Sigmoid colon (tissue), 7 donors: ENCODE measurements around the gene GRM8. TPM values are rescaled to one million over a fixed set of nuclear protein-coding genes. Genes with fewer than 3 reads are reported as not detected.

Source experiments
- DNase-seq: peaks from one replicate; pipeline ENCODE4 v3.0.0-alpha.2; 2019
- H3K27ac ChIP-seq, 4 donors: fragments of 200-600 bp; sonication (generic); one replicate each; pipeline ENCODE4 v1.5.1; 2016 to 2019; ENCODE audit warnings: mild to moderate bottlenecking in 1 of 4
- H3K27me3 ChIP-seq, 3 donors: fragments of 200-600 bp; sonication (generic); one replicate each; pipeline ENCODE4 v1.5.1; 2019; ENCODE audit warnings: mild to moderate bottlenecking in 1 of 3
- H3K36me3 ChIP-seq, 4 donors: fragments of 200-600 bp; sonication (generic); one replicate each; pipeline ENCODE4 v1.5.1; 2016 to 2019
- H3K4me1 ChIP-seq, 4 donors: fragments of 200-600 bp; sonication (generic); one replicate each; pipeline ENCODE4 v1.5.1; 2017 to 2019
- H3K4me3 ChIP-seq, 4 donors: fragments of 200-600 bp; sonication (generic); one replicate each; pipeline ENCODE4 v1.5.1; 2017 to 2019; ENCODE audit warnings: mild to moderate bottlenecking in 2 of 4, moderate library complexity in 1 of 4
- H3K9me3 ChIP-seq, 4 donors: fragments of 200-600 bp in 3 of 4; sonication (generic) in 3 of 4; one replicate each; pipeline versions ENCODE4 v1.5.1 to v1.6.1; 2013 to 2019
- EP300 ChIP-seq, 4 donors: sonication (generic); formaldehyde crosslinking; IDR thresholded peaks; one replicate each; pipeline ENCODE4 v1.6.1; 2017; ENCODE audit warnings: antibody characterized with exemption in 4 of 4
- POLR2A ChIP-seq, 2 donors: fragments of 450-650 bp; IDR thresholded peaks; one replicate each; pipeline ENCODE4 v1.6.1; 2016; ENCODE audit warnings: antibody characterized with exemption in 2 of 2, mild to moderate bottlenecking in 2 of 2, moderate library complexity in 2 of 2
- POLR2AphosphoS5 ChIP-seq, 4 donors: sonication (generic); formaldehyde crosslinking; IDR thresholded peaks; one replicate each; pipeline ENCODE4 v1.6.1; 2017; ENCODE audit warnings: antibody characterized with exemption in 4 of 4
- WGBS, 2 donors: extraction: QIAGEN DNeasy Blood & Tissue Kit; methylation state at CpG; one replicate each; pipeline ENCODE4 v1.1.7; 2013; 5-methylcytosine and 5-hydroxymethylcytosine counted together
- intact Hi-C: fragments of 100-400 bp; cut with DNase I; formaldehyde crosslinking; loops from one replicate; pipeline ENCODE4 v1.15.1; 2023
- polyA plus RNA-seq, 3 donors: library from polyadenylated mRNA; stranded (reverse); fragments of 200-250 nt; gene quantifications; one replicate each; pipeline ENCODE4 v1.2.3, GENCODE V29; 2013
- total RNA-seq, 4 donors: library from RNA; depleted of rRNA; stranded (reverse); fragments of >200 nt; gene quantifications; one replicate each; pipeline ENCODE4 v1.1.0, GENCODE V29; 2016
- TF ChIP-seq, protein P1 (sequence below), 4 experiments: fragments of 450-650 bp in 3 of 4; fragments of 200-600 bp in 1 of 4; IDR thresholded peaks; one replicate each; pipeline ENCODE4 v1.5.1; 2016 to 2019; ENCODE audit warnings: antibody characterized with exemption in 4 of 4, mild to moderate bottlenecking in 3 of 4, moderate library complexity in 2 of 4
- donor health status: healthy with polysubstance abuse.
- donor health status: Bipolar disorder and iron deficiency.
- donor health status: healthy.

GRM8 gene
- total and polyA plus RNA-seq, 7 donors: 0.27 to 1.9 (median 0.55) TPM; not detected in 4

DNA sequence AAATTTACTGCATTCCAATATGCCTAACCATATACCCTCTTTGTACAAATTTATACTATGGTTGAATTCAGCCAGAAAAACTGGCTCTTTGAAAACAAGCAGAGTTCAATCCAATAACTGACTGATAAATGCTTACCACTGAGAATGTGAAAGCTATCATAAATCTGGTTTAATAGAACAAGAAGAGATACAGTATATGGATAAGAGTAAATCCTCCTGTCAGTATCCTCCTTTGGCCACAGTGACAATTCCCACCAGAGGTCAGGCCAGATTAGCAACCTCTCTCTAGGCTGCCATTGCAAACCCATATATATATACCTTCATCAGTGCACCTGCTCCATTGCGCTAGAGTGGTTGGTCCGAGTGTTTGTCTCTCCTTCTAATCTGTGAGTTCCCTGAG, 647.2 kb downstream of the GRM8 start:
- no peak for DNase-seq
- Histone ChIP-seq H3K4me1 (no peaks in the 10 kb centered on the region), H3K36me3 (no peaks in the 10 kb centered on the region), H3K4me3 (no peak overlapping the region), H3K9me3 (no peaks in the 10 kb centered on the region), H3K27me3 (no peaks in the 10 kb centered on the region), H3K27ac (no peak overlapping the region)
- intact Hi-C loops: no loop called here
- 90 to 93% methylated on average over 2 of the region's 2 CpGs for WGBS, 2 donors
- no peak for TF ChIP-seq POLR2A (IDR thresholded peaks at IDR 0.05)

DNA sequence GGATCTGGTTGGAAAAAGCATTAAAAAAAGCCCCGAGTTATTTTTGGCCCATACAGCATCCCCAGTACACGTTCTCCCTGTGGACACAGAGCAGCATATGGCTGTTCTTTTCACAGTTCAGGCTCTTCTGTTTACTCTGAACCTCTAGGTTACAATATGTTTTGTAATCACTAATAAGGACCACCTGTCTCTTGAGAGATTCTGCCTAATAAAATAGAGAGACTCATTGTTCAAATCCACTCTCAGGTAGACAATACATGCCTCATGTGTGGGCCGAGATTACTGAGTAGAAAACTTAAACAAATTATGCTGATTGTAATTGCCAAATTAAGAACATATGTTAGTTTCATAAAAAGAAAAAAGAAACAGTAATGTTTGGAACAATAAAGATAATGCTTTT, 647.7 kb downstream of the GRM8 start:
- Histone ChIP-seq H3K4me3 (no peak overlapping the region), H3K9me3 (no peaks in the 10 kb centered on the region), H3K27me3 (no peaks in the 10 kb centered on the region), H3K4me1 (no peaks in the 10 kb centered on the region), H3K36me3 (no peaks in the 10 kb centered on the region), H3K27ac (no peak overlapping the region)
- TF ChIP-seq POLR2A (IDR thresholded peaks at IDR 0.05) (no peak), EP300 (IDR thresholded peaks at IDR 0.05) (no peak)
- TF ChIP-seq, protein P1, sequence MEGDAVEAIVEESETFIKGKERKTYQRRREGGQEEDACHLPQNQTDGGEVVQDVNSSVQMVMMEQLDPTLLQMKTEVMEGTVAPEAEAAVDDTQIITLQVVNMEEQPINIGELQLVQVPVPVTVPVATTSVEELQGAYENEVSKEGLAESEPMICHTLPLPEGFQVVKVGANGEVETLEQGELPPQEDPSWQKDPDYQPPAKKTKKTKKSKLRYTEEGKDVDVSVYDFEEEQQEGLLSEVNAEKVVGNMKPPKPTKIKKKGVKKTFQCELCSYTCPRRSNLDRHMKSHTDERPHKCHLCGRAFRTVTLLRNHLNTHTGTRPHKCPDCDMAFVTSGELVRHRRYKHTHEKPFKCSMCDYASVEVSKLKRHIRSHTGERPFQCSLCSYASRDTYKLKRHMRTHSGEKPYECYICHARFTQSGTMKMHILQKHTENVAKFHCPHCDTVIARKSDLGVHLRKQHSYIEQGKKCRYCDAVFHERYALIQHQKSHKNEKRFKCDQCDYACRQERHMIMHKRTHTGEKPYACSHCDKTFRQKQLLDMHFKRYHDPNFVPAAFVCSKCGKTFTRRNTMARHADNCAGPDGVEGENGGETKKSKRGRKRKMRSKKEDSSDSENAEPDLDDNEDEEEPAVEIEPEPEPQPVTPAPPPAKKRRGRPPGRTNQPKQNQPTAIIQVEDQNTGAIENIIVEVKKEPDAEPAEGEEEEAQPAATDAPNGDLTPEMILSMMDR (IDR thresholded peaks at IDR 0.05): no peak
- no peak for DNase-seq
- 60 to 71% methylated on average over 3 of the region's 3 CpGs for WGBS, 2 donors
- intact Hi-C loops: no loop called here

DNA sequence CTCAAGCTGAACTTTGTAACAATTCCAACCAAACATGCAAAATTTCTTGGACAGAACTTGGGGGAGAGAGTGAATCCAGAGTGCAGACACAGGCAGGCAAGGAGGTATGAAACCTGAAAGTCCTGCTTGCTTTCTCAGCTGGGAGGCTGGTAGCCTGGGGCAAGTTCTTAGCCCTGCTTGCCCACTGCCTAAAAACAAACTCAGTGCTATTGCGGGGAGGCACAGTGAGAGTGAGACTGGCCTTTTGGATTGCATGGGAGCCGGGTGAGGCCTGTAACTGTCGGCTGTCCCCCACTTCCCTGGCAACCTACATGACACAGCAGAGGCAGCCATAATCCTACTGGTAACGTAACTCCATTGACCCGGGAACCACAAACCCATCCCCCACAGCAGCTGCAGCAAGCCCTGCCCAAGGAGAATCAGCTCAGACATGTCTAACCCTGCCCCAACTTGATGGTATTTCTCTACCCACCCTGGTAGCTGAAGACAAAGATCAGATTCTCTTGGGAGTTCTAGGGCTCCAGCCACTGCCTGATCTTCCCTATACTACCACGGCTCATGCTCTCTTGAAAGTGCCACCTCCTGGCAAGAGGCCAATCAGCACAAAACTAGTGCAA, 663.6 kb downstream of the GRM8 start:
- intact Hi-C loops: no loop called here
- no peak for TF ChIP-seq POLR2A (IDR thresholded peaks at IDR 0.05)
- no peak for TF ChIP-seq POLR2AphosphoS5 (IDR thresholded peaks at IDR 0.05)
- TF ChIP-seq, protein P1 (IDR thresholded peaks at IDR 0.05): no peak
- no peak for TF ChIP-seq EP300 (IDR thresholded peaks at IDR 0.05)

DNA sequence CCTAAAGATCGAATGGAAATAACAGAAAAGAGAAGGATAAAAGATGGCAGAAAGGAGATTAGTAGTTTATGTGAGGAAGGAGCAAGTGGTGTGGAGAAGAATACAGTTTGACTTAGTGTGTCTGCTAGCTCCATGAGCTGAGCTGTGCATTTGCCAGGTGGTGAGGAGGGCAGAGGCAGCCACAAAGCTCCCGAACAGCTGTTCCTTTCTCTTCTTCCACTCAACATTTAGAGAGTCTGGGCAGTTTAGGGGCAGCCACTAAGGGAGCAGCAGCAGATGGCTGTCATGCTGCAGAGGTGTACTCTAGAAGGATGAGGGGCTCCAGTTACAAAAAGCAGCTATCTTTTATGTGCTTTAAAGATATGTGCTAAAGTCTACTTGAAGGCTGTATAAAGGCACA, 674.4 kb downstream of the GRM8 start:
- TF ChIP-seq, protein P1 (IDR thresholded peaks at IDR 0.05): no peak
- TF ChIP-seq POLR2AphosphoS5 (IDR thresholded peaks at IDR 0.05) (no peak), EP300 (IDR thresholded peaks at IDR 0.05) (no peak), POLR2A (IDR thresholded peaks at IDR 0.05) (no peak)
- intact Hi-C loops: no loop called here
- Histone ChIP-seq H3K27me3 (no peaks in the 10 kb centered on the region), H3K4me3 (no peak overlapping the region), H3K27ac (no peak overlapping the region), H3K4me1 (peaks cover 0 to 14% (median 9%) of the 10 kb centered on the region in 4 donors), H3K9me3 (no peaks in the 10 kb centered on the region), H3K36me3 (no peaks in the 10 kb centered on the region)
- WGBS, 2 donors: 76 to 78% methylated on average over 2 of the region's 2 CpGs
- no peak for DNase-seq

More for the DNA sequence above, 663.6 kb downstream of the GRM8 start:
- no peaks in the 10 kb centered on the region for H3K4me1 ChIP-seq
- 91 to 92% methylated on average over 6 of the region's 6 CpGs for WGBS, 2 donors
- H3K9me3 ChIP-seq: no peaks in the 10 kb centered on the region
- H3K4me3 ChIP-seq: no peak overlapping the region
- H3K27ac ChIP-seq: no peak overlapping the region
- no peak for DNase-seq
- H3K36me3 ChIP-seq: no peaks in the 10 kb centered on the region
- no peaks in the 10 kb centered on the region for H3K27me3 ChIP-seq

DNA sequence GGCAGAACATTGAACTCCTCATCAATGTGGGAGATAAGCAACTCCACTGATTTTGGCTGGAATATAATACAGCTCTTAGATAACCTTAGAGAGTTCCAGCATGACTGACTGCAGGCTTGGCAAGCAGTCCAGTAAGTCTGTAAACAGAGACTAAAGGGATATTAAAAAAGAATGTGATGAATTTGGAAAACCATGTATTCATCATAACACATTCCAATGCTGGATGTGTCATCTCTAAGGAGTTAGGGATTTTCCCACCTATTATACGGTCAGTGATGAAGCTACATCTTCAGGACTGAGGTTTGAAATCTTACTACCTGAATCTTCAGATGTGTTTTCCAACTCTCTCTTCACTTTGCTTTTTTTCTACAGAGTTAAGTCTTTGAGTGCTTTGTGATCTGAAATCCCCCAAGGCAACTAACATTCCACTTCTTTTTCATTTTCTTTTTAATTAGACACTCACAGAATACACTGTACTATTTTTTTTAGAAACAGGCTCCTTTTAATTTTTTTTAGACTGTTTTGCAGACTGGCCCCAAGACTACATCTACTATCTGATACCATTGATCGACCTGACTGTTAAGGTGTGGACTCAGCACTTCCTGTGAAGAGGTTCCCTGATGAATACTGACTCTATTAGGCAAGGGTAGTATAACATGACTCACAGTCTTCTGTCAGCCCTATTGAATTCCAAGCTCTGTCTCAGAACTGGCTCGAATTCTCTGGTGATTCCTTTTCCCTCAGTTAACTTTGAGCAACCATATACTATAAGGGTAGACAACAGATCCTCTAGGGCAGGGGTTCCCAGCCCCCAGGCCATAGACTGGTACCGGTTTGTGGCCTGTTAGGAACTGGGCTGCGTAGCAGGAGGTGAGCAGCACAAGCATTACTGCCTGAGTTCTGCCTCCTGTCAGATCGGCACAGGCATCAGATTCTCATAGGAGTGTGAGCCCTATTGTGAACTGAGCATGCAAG, 678.2 kb downstream of the GRM8 start:
- Histone ChIP-seq H3K9me3 (no peaks in the 10 kb centered on the region), H3K36me3 (no peaks in the 10 kb centered on the region), H3K27me3 (no peaks in the 10 kb centered on the region), H3K27ac (peak overlapping the region in 1 of 4 donors; percentile 30), H3K4me1 (peaks cover 0 to 14% (median 9%) of the 10 kb centered on the region in 4 donors), H3K4me3 (no peak overlapping the region)
- 76 to 77% methylated on average over 6 of the region's 6 CpGs for WGBS, 2 donors
- no peak for DNase-seq
- TF ChIP-seq EP300 (IDR thresholded peaks at IDR 0.05) (no peak), POLR2AphosphoS5 (IDR thresholded peaks at IDR 0.05) (no peak), POLR2A (IDR thresholded peaks at IDR 0.05) (no peak)
- TF ChIP-seq, protein P1 (IDR thresholded peaks at IDR 0.05): no peak
- intact Hi-C loops: no loop called here
